HG03025 (cell line): Measurements from ENCODE around the gene KLF16.

ENCODE experiments used
- ATAC-seq: cut with Tn5 transposase; IDR thresholded peaks from one replicate; pipeline ENCODE4 v1.9.1; 2021; ENCODE audit warnings: mild to moderate bottlenecking, moderate library complexity; ENCODE audit not compliant: unreplicated experiment, low FRiP score

The KLF16 gene

DNA sequence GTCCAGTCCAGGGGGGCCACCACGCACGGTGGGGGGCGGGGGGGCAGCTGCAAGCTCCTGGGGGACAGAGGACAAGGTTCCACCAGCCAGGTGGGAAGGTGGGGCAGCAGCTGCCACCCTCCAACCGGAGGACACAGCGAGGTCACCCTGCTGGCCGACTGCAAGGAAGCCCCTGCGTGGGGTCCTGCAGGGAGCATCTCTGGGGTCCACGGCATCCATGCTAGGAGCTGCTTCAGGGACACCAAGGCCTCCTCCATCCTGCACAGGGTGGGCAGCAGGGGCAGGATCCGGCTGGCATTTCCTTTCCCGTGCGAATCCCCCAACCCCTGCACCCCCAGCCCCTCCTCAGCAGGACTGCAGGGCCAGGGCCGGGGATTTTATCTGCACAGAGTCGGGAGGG, 8.3 kb upstream of the KLF16 start:
- no peak for ATAC-seq

DNA sequence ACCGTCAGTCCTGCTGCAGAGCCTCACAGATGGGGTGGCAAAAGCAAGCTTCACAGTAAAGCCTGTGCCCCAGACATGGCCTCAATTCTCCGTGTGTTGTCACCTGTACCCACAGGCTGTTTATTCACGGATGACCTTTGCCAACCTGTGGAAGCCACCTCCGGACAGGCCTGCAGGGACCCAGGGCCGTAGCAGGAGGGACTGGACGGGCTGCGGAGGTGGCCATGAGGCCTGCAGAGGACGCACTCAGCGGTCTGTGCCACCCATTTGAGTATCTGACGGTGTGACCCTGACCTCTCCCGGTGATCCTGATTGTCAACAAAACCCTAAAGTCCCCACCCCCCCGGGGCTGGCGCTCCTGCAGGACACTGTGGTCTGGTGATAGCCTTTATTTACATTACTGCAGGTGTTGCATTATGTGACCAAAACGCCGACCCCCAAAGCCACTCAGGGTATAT, 7.8 kb upstream of the KLF16 start:
- no peak for ATAC-seq

DNA sequence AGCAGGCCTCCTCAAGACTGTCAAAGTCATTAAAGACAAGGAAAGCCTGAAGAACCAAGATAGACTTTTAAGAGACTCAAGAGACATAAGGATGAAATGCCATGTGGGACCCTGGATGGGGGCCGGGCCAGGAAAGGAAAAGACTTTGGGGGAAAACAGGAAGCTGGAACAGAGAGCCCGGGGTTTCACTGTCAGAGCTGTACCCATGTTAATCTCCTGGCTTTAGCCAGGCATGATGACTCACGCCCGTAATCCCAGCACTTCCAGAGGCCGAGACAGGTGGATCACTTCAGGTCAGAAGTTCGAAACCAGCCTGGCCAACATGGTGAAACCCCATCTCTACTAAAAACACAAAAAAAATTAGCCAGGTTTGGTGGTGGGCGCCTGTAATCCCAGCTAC, 5.6 kb upstream of the KLF16 start:
- no peak for ATAC-seq

DNA sequence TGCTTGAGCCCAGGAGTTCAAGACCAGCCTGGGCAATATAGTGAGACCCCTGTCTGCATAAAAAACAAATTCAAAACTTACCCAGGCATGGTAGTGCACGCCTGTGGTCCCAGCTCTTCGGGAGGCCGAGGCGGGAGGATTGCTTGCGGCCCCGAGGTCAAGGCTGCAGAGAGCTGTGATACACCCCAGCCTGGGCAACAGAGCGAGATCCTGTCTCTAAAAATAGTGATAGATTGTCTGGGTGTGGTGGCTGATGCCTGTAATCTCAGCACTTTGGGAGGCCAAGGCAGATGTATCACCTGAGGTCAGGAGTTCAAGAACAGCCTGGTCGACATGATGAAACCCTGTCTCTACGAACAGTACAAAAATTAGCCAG, 4.0 kb upstream of the KLF16 start:
- ATAC-seq: no peak

DNA sequence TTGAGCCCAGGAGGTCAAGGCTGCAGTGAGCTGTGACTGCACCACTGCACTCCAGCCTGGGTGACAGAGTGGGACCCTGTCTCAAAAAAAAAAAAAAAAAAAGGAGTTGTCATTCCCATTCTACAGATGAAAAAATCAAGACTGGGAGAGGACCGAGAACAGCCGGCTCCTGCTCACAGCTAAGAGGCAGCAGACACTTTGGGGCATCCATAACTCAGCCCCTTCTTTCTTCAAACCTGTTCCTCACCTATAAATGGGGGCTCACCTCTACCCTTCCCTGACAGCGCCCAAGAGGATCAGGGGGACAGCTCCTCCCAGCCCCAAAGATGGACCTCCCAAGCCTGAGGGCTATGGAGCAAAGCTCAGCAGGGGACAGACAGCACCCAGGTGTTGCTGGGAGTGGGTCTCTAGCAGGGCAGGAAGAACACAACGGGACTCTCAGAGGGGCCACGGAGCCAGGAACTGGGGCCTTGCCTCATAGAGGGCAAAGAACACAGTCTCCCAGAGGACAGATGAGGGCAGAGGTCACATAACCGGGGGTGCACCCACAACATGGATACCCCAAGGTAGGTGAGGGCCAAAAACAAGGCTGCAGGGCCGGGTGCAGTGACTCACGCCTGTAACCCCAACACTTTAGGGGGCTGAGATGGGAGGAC, 3.4 kb upstream of the KLF16 start:
- ATAC-seq: no peak

DNA sequence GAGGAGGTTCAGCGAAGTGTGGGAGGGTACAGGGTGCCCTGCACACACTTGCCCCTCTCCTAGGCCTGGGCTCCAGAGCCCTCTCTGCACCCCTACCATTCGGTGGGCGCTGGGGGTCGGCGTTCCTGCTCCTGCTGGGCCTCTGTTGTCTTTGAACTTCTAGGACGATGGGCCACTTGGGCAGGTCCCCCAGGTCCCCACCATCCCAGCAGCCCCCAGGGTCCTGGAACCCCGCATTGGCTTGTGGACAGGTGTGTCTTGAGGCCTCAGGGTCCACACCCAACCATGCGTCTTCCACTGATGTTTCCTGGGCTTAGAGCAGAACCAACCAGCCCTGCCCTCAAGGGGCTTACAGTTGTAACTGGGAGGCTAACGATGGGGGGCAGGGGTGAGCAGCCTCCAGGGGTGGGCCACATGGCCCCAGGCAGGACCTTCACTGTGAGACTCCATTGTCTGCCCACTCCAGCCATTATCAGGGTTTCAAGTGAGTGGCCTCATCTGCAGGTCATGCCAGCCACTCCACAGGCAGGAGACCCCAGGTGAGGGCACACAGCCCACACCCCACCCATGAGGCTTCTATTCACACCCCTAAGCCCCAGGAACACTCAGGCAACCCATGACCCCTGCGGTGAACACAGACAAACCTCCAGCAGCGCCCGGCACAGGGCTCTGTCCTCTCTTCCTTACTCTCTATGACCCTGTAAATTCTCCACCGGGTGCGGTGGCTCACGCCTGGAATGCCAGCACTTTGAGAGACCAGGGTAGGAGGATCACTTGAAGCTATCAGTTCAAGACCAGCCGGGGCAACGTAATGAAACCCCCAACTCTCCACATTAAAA, 2.0 kb upstream of the KLF16 start:
- ATAC-seq: no peak

DNA sequence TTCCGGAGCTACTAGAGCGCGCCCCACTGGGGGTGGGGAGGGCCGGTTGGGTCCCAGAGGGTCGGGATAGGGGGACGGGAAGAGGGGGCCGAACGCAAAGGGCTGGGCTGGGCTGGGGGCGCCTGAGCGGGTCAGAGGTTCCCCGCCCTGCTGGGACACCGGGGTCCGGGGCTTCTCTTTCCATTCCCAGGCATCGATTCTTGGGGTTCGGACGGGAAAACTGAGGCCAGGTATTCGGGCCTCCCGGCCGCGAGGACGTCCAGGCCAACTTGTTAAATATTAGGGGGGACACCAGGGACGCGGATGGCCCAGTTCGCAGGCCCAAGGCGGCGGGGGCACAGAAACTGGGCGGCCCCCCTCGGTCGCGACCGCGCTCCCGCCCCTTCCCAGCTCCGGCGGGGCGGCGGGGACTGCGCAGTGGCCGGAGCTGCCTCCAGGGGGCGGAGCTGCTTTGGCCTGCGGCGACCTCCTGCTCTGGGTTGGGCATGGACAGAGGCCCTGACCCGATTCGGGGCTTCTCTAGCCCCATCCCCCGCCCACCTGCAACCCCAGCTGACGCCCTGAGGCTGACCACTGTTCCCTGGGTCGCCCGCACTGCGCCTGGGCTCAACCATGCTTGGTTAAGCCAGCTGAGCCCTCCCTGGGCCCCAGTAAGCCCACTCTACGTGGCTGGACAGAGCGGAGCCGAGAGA, 1.2 kb upstream of the KLF16 start:
- ATAC-seq: peak; percentile 25

DNA sequence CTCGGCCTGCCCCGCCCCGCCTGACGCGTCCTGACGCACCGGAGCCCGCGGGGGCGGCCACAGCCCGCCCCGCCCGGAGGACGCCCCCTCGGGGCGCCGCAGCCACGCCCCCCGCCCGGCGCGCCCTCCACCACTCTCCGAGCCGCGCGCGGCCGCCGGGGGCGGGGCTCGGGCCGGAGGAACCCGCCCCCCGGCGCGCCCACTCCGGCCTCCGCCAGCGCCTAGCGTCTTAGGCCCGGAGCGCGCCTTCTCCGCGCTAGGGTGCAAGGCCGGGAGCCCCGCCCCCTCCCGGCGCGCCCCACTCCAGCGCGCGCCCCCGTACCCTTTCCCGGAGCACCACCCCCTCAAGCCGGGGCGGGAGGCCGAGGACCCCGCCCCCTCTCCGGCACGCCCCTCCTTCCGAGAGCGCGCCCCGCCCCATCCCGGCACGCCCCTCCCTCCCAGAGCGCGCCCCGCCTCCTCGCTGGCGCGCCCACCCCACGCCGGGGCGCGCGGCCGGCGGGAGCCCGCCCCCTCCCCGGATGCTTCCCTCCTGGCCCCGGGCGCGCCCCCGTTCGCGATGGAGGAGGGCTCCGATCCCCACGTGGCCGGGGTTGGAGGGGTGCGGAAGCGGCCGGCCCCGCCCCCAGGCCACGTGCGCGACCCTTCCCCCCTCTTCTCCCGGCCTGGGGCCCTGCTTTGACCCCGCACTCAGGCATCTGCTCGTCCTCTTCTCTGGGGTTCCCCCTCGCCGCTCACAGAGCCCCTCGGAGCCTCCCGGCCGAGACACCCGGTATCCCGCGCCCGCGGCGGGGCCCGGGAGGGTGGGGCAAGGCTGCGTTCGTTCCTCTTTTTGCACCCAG, 480 bp upstream of the KLF16 start:
- ATAC-seq: peak; percentile 47

DNA sequence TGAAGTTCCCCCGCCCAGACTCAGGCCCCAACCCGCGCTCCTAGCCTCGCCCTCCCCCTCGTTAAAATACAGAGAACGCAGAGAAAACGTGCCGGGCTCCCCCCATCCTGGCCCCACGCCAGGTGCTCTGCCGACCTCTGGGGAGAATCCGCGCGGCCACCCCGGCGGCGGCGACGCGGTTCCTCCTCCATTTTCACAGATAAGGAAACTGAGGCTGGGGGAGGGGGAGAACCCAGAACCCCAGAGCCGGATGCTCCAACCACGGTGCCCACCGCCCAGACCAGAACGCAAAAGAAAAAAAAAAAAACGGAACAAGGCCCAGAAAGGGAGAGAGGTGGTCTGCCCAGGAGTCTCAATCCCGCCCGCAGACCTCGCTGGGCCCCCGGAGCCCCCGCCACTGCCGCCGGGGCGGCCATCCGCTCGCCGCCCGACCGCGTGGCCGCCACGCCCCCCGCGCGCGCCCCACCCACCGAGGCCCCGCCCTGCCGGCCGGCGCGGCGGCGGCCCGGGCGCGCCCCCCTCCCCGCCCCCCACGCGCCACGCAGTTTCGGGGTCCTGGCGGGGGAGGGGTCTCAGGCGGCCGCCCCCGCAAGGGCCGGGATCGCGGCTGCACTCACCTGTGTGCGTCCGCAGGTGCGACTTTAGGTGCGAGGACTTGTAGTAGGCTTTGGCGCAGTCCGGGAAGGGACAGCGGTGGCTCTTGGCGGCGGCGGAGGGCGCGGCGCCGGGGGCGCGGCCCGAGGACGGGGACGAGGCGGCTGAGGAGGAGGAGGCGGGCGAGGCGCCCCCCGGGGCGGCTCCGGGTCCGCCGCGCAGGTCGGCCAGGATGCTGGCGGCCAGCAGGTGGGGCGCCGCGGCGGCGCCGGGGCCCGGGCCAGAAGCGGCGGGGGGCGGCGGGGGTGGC, 703 bp downstream of the KLF16 start:
- peak; percentile 2 for ATAC-seq

DNA sequence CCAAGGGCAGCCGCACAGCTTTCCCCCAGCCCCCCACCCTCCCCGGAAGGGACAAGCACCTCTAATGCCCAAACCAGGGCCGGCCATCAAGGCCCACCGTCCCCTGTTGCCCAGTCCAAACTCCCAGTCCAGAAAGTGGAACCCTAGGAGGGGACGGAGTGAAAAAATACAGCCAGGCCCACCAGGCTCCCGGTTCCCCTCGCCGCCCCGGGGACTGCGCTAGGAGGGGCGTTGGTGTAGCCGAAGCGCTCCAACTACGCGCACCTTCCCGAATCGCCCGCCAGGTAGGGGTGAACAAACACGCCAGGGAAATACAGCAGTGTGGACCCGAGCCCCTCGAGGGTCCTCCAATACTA, 1.3 kb downstream of the KLF16 start:
- ATAC-seq: no peak

DNA sequence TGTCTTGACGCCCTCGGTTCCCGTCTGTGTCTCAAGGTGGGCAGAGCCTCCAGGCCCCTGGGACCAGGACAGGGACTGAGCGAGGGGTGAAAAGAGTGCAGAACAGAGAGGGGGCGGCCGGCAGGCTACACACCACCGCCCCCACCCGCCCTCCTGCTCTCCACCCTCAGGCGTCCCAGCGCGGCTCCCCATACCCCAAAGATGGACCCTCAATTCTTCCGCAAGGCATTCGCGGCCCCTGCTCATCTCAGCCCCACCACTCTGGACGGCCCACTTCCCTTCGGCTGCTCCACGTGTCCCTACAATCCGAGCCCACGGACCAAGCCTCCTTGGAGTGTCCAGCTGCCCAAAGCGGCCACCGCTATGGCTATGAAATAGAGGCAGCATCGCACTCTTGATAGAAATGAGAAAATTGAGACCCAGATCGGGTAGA, 1.8 kb downstream of the KLF16 start:
- ATAC-seq: no peak

DNA sequence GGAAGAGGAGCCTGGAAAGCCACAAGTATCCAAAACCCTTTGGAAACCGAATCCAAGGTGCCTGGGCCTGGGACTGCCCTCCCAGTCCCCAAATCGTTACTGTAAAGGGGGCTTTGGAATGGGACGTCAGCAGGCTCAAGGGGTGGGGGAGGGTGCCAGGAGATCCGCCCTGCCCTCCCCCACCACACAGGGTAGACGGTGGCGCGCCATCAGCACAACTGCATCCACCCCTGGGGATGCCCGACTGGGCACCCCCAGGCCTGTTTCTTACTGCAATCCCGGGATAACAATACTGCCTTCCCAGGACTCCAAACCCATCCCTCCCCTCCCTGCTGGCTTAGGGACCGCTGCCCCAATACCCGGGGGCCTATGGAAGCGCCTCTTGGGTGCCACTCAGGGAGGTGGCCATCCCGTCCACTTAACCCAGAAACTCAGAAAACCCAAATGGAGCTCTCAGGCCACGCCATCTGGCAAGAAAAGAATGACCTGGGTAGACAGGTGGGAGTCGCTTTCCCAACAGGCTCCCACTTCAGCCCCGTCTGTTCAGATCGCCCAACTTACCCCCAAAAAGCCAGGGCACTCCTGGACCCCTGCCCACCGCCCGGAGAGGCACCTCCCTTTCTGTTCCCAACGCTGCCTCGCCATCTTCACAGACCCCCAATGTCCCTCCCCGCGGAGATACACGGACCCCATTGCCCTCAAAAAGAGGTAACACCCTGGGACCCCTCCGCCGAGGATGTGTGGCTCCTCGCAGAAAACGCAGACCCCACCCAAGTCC, 2.4 kb downstream of the KLF16 start:
- no peak for ATAC-seq

DNA sequence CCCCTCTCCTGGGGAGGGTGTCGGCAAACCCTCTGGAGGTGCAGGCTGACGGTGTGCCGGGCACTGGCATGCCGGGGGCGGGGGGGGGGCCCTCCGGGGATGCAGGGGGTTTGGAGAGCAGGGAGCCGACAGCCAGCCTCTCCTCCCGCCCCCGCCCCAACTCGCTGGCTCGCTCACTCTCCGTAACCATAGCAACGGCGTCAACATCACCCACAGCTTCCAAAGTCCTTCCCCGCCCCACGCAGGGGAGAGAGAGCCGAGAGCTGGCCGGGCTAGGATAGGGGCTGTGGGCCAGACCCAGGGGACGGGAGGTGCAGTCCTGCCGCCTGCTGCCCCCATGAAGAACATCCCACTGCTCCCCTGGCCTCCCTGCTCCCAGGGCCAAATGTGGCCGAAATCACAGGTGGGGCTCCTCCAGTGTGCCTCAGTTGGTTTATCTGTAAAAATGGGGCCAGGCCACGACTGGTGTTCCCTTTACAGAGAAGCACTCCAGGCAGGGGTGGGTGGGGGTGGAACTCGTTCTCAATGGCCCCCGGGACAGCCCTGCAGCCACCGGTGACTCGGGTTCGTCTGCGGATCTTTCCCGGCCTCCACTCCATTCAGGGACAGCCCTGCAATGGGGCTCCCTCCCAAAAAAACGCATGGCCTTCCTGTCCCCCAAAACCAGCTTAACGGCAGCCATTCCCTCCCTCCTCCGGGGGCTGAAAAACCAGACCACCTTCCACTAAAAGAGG, 3.2 kb downstream of the KLF16 start:
- ATAC-seq: no peak

DNA sequence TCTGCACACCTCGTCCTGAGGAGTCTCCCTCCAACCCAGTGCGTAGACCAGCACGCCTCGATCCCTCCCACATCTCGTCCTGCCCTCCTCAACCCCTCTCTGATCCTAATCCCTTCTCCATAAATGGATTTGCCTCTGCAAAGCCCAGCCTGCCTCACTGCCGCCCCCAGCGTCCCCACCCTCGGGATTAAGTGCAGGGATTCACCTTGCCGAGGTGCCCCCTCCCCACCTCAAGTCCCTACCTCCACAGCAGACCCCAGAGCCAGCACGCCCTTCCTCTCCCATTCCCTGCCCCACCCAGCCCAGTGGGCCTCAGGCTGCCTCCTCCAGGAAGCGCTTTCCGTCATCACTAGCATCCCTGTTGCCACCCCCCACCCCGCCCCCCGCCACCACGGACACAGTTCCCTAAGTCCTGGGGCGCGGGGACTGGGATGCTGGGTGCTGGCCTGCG, 4.0 kb downstream of the KLF16 start:
- no peak for ATAC-seq

DNA sequence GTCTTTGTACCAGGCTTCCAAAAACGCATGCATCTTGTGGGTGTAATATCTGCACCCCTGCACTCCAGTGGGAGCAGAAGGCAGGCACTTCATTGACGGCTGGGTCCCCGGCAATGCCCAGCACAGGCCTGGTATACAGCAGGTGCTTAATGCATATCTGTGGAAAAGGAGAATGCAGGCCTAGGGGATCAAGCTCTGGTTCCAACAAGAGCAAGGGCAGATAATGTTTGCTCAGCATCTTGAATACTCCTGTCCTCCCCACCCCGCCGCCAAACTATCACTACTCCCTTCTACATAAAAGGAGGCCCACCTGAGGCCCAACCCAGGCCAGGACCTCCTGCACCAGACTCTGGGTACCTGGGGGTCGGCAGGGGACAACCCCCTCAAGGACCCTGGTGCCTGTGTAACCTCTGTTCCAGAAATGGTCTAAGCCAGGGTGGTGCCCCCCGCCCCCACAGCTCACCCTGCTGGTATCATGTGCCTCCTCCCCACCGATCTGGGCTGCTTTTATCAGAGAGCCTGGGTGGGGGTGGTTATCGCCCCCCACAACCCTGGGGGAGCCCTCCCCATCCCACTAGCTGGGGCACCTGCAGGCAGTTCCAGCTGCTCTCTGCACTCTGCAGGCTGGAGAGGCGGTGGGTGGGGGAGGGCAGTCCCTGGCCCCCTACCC, 4.8 kb downstream of the KLF16 start:
- ATAC-seq: no peak

DNA sequence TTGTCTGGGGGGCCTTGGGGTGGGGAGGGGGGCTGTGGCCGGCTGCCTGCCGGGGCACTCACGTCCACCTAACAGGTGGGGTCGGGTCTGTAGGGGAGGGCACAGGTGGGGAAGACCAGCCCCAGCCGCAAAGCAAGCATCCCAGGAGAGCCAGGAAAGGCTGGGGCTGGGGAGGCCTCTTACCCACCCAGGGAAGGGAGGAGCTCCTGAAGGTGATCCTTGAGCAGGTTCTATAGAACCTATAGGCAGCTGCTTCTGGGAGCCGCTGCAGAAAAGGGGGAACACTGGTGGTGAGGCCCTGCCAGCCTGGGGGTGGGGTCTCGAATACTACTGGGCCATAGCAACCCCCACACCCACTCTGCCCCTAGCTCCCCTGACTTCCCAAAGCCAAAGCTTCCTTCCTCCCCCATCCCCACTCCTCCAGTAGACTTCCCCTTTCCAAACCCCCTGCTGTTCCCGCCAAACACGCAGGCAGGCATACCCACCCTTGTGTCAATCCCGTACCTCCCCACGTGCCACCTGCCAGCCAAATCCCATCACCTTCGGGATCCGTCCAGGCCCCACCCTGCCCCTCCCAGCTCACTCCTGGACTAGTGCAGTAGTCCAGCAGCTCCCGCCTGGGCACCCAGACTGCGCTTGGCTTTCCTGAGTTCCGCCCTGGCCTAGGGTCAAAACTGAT, 5.6 kb downstream of the KLF16 start:
- no peak for ATAC-seq
